ENCODE data around the gene RBFOX2. TPM values are rescaled to one million over a fixed set of nuclear protein-coding genes. Genes with fewer than 3 reads are reported as not detected.

Gene RBFOX2
- total RNA-seq, 1 donor: 187 TPM

- TF ChIP-seq CTCF (IDR thresholded peaks at IDR 0.05; ENCODE audit: insufficient read depth, low read length): no peak
- DNase-seq (ENCODE audit: low read depth): no peak
- H3K4me3 ChIP-seq (ENCODE audit: low read depth, low read length): no peak overlapping the region
Measured at GRCh38 chr22:35912658-35913057, 116.0 kb downstream of the RBFOX2 start.

- no peak overlapping the region for H3K4me3 ChIP-seq (ENCODE audit: low read depth, low read length)
- no peak for TF ChIP-seq CTCF (IDR thresholded peaks at IDR 0.05; ENCODE audit: insufficient read depth, low read length)
- DNase-seq (ENCODE audit: low read depth): no peak
Measured at GRCh38 chr22:35911877-35912276, 116.7 kb downstream of the RBFOX2 start.

GRCh38 chr22:35910926-35911325 lies 117.7 kb downstream of the RBFOX2 start:
- no peak for TF ChIP-seq CTCF (IDR thresholded peaks at IDR 0.05; ENCODE audit: insufficient read depth, low read length)
- no peak for DNase-seq (ENCODE audit: low read depth)
- H3K4me3 ChIP-seq (ENCODE audit: low read depth, low read length): no peak overlapping the region

GRCh38 chr22:35910003-35910769 lies 118.4 kb downstream of the RBFOX2 start:
- peak; percentile 53 for DNase-seq (ENCODE audit: low read depth)
- H3K4me3 ChIP-seq (ENCODE audit: low read depth, low read length): no peak overlapping the region
- no peak for TF ChIP-seq CTCF (IDR thresholded peaks at IDR 0.05; ENCODE audit: insufficient read depth, low read length)

GRCh38 chr22:35905894-35906293 lies 122.7 kb downstream of the RBFOX2 start:
- no peak for DNase-seq (ENCODE audit: low read depth)
- no peak for TF ChIP-seq CTCF (IDR thresholded peaks at IDR 0.05; ENCODE audit: insufficient read depth, low read length)
- H3K4me3 ChIP-seq (ENCODE audit: low read depth, low read length): no peak overlapping the region

GRCh38 chr22:35904752-35905151 lies 123.9 kb downstream of the RBFOX2 start:
- no peak overlapping the region for H3K4me3 ChIP-seq (ENCODE audit: low read depth, low read length)
- no peak for DNase-seq (ENCODE audit: low read depth)
- TF ChIP-seq CTCF (IDR thresholded peaks at IDR 0.05; ENCODE audit: insufficient read depth, low read length): no peak

GRCh38 chr22:35904336-35904692 lies 124.3 kb downstream of the RBFOX2 start:
- no peak overlapping the region for H3K4me3 ChIP-seq (ENCODE audit: low read depth, low read length)
- no peak for DNase-seq (ENCODE audit: low read depth)
- TF ChIP-seq CTCF (IDR thresholded peaks at IDR 0.05; ENCODE audit: insufficient read depth, low read length): no peak
